ENCODE data around the gene GABRG3. TPM values are rescaled to one million over a fixed set of nuclear protein-coding genes. Genes with fewer than 3 reads are reported as not detected.

Gene GABRG3
- total and polyA plus RNA-seq, 2 donors (not counting 3 experiments of a cell fraction or from before 2014, with no cell fraction given), result not detected

DNA sequence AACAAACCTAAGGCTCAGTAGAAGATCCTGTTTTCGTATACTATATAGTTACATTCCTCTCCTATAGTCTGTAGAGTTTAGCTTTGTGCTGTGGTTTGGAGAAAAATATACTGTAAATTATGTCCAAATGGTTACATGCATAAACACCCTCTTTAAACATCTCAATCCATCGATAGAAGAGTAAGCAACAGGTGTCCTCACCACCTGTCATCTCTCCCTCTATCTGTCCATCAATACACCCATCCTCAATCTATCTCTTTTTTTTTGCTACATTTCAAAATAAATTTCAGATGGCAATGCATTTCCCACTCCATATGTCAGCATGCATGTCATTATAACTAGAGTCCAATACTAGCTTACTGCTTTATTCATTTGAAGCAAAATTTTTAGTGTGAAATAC is 21.0 kb upstream of the GABRG3 start:
- no peak for FAIRE-seq
- H3K9me1 ChIP-seq (replicated peaks; ENCODE audit: control insufficient read depth, extremely low read depth, insufficient read depth, low read length), result no peaks in the 10 kb centered on the region
- TF ChIP-seq POLR2A (IDR thresholded peaks at IDR 0.05; ENCODE audit: low read depth, low read length) (no peak), POLR2AphosphoS5 (IDR thresholded peaks at IDR 0.05; ENCODE audit: insufficient read depth, low read depth, low read length) (no peak), EZH2 (IDR thresholded peaks at IDR 0.05; ENCODE audit: borderline replicate concordance, low read depth, low read length, severe bottlenecking) (no peak), FOS (IDR thresholded peaks at IDR 0.05; ENCODE audit: borderline replicate concordance, insufficient read depth, low read length) (no peak), MYC (IDR thresholded peaks at IDR 0.05; ENCODE audit: low read depth, low read length) (no peak), GATA2 (IDR thresholded peaks at IDR 0.05; ENCODE audit: insufficient read depth, insufficient read length, low read depth, low read length) (no peak), JUN (IDR thresholded peaks at IDR 0.05; ENCODE audit: borderline replicate concordance, insufficient read depth, insufficient read length, low read depth) (no peak)
- TF ChIP-seq, protein P1, sequence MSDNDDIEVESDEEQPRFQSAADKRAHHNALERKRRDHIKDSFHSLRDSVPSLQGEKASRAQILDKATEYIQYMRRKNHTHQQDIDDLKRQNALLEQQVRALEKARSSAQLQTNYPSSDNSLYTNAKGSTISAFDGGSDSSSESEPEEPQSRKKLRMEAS (IDR thresholded peaks at IDR 0.05; ENCODE audit: insufficient read depth, insufficient read length), result no peak
- TF ChIP-seq, protein P2, sequence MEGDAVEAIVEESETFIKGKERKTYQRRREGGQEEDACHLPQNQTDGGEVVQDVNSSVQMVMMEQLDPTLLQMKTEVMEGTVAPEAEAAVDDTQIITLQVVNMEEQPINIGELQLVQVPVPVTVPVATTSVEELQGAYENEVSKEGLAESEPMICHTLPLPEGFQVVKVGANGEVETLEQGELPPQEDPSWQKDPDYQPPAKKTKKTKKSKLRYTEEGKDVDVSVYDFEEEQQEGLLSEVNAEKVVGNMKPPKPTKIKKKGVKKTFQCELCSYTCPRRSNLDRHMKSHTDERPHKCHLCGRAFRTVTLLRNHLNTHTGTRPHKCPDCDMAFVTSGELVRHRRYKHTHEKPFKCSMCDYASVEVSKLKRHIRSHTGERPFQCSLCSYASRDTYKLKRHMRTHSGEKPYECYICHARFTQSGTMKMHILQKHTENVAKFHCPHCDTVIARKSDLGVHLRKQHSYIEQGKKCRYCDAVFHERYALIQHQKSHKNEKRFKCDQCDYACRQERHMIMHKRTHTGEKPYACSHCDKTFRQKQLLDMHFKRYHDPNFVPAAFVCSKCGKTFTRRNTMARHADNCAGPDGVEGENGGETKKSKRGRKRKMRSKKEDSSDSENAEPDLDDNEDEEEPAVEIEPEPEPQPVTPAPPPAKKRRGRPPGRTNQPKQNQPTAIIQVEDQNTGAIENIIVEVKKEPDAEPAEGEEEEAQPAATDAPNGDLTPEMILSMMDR (IDR thresholded peaks at IDR 0.05; ENCODE audit: extremely low read depth in 1 of 2, insufficient read depth in 1 of 2, low read depth in 1 of 2, low read length in 2 of 2), result no peak
- no peak overlapping the region for H3K27ac ChIP-seq (ENCODE audit: insufficient read depth, low read depth, low read length)
- H3K9me3 ChIP-seq (replicated peaks; ENCODE audit: control insufficient read depth, insufficient read depth, low read length), result no peaks in the 10 kb centered on the region
- BruUV-seq (replicated peaks), result no TSS peak
- H3K4me3 ChIP-seq (replicated peaks in 1 of 3; ENCODE audit: insufficient read depth in 1 of 3, low read depth in 1 of 3, low read length in 3 of 3), result no peak overlapping the region
- H3K36me3 ChIP-seq (ENCODE audit: control insufficient read depth in 2 of 2, extremely low read depth in 1 of 2, insufficient read depth in 2 of 2, low read length in 2 of 2), result no peaks in the 10 kb centered on the region
- no peaks in the 10 kb centered on the region for H3K79me2 ChIP-seq (ENCODE audit: control insufficient read depth, insufficient read depth, low read length)
- CTCF ChIA-PET, result no interaction called here
- H2AFZ ChIP-seq (ENCODE audit: low read depth, low read length), result no peak overlapping the region
- H3K4me1 ChIP-seq (ENCODE audit: control insufficient read depth, extremely low read depth, insufficient read depth, low read length), result no peaks in the 10 kb centered on the region
- H3K27me3 ChIP-seq (ENCODE audit: control insufficient read depth in 2 of 2, insufficient read depth in 2 of 2, low read length in 2 of 2), result no peaks in the 10 kb centered on the region
- dilution Hi-C loops (cut with MboI; ENCODE audit: extremely low pct_ligation_motif_present, low sequenced_read_pairs), result no loop called here
- H3K4me2 ChIP-seq (ENCODE audit: insufficient read depth, low read length), result no peak overlapping the region
- no peak for DNase-seq (ENCODE audit: low read depth, low spot score)
- H3K9ac ChIP-seq (replicated peaks; ENCODE audit: extremely low read depth, insufficient read depth, low read length), result no peak overlapping the region
- no peaks in the 10 kb centered on the region for H4K20me1 ChIP-seq (replicated peaks; ENCODE audit: control insufficient read depth, extremely low read depth, insufficient read depth, low read length)
- POLR2A ChIA-PET, result no interaction called here
- intact Hi-C loops (cut with micrococcal nuclease), result no loop called here

All from endothelial cell of umbilical vein (primary cell).